T-helper 1 cell treated with Interleukin-12 subunit alpha and Interleukin-12 subunit beta and Interleukin-4 antibody, amounts not matched to agents 30 μg/mL and 1 μg/mL, for 36 hours (primary cell): Measurements from ENCODE around the gene THRB.
"Not testable (repeated sequence)": the region's sequence is repeated elsewhere in the genome, so short reads cannot be mapped to it uniquely, and the experiment has no call there.

Experiments used
- H3K27ac Mint-ChIP-seq: one replicate; pipeline ENCODE4 v1.8.0; 2021; ENCODE audit warnings: mild to moderate bottlenecking, mixed read lengths
- H3K27me3 Mint-ChIP-seq: one replicate; pipeline ENCODE4 v1.8.0; 2021; ENCODE audit warnings: low read depth, mixed read lengths
- H3K36me3 Mint-ChIP-seq: one replicate; pipeline ENCODE4 v1.8.0; 2021; ENCODE audit warnings: low read depth, mixed read lengths
- H3K4me1 Mint-ChIP-seq: one replicate; pipeline ENCODE4 v1.8.0; 2021; ENCODE audit warnings: low read depth, mixed read lengths
- H3K4me3 Mint-ChIP-seq: one replicate; pipeline ENCODE4 v1.8.0; 2021; ENCODE audit warnings: mild to moderate bottlenecking, moderate library complexity, mixed read lengths
- H3K9me3 Mint-ChIP-seq: one replicate; pipeline ENCODE4 v1.8.0; 2021; ENCODE audit warnings: mixed read lengths

Gene THRB

GRCh38 chr3:24401811-24402185, 92.9 kb downstream of the THRB start:
- Mint-ChIP-seq H3K27me3 (no peaks in the 10 kb centered on the region), H3K4me1 (no peaks in the 10 kb centered on the region), H3K9me3 (no peaks in the 10 kb centered on the region), H3K36me3 (no peaks in the 10 kb centered on the region), H3K27ac (no peak overlapping the region), H3K4me3 (no peak overlapping the region)

- Mint-ChIP-seq H3K4me3 (no peak overlapping the region), H3K27me3 (no peaks in the 10 kb centered on the region), H3K4me1 (no peaks in the 10 kb centered on the region), H3K27ac (no peak overlapping the region), H3K9me3 (no peaks in the 10 kb centered on the region), H3K36me3 (no peaks in the 10 kb centered on the region)
Observed at GRCh38 chr3:24401090-24401810, 93.4 kb downstream of the THRB start.

- Mint-ChIP-seq H3K27ac (no peak overlapping the region), H3K4me3 (no peak overlapping the region), H3K36me3 (no peaks in the 10 kb centered on the region), H3K4me1 (no peaks in the 10 kb centered on the region), H3K27me3 (no peaks in the 10 kb centered on the region), H3K9me3 (no peaks in the 10 kb centered on the region)
Observed at GRCh38 chr3:24400450-24400849, 94.2 kb downstream of the THRB start.

- H3K27ac Mint-ChIP-seq, result no peak overlapping the region
- H3K4me1 Mint-ChIP-seq, result no peaks in the 10 kb centered on the region
- no peaks in the 10 kb centered on the region for H3K36me3 Mint-ChIP-seq
- H3K9me3 Mint-ChIP-seq, result no peaks in the 10 kb centered on the region
- H3K27me3 Mint-ChIP-seq, result no peaks in the 10 kb centered on the region
- H3K4me3 Mint-ChIP-seq, result no peak overlapping the region
Observed at GRCh38 chr3:24400015-24400414, 94.6 kb downstream of the THRB start.

- H3K9me3 Mint-ChIP-seq, result no peaks in the 10 kb centered on the region
- no peaks in the 10 kb centered on the region for H3K27me3 Mint-ChIP-seq
- no peaks in the 10 kb centered on the region for H3K36me3 Mint-ChIP-seq
- H3K4me1 Mint-ChIP-seq, result no peaks in the 10 kb centered on the region
- no peak overlapping the region for H3K4me3 Mint-ChIP-seq
- H3K27ac Mint-ChIP-seq, result no peak overlapping the region
Observed at GRCh38 chr3:24399614-24400013, 95.0 kb downstream of the THRB start.

- H3K36me3 Mint-ChIP-seq, H3K27ac Mint-ChIP-seq, H3K4me1 Mint-ChIP-seq, H3K4me3 Mint-ChIP-seq, H3K27me3 Mint-ChIP-seq, H3K9me3 Mint-ChIP-seq: not testable (repeated sequence)
Observed at GRCh38 chr3:24398712-24399111, 95.9 kb downstream of the THRB start.

- Mint-ChIP-seq H3K27ac (no peak overlapping the region), H3K27me3 (no peaks in the 10 kb centered on the region), H3K9me3 (no peaks in the 10 kb centered on the region), H3K4me1 (no peaks in the 10 kb centered on the region), H3K4me3 (no peak overlapping the region), H3K36me3 (no peaks in the 10 kb centered on the region)
Observed at GRCh38 chr3:24396338-24396737, 98.3 kb downstream of the THRB start.

GRCh38 chr3:24394754-24395153, 99.9 kb downstream of the THRB start:
- Mint-ChIP-seq H3K27me3 (no peaks in the 10 kb centered on the region), H3K4me1 (no peaks in the 10 kb centered on the region), H3K27ac (no peak overlapping the region), H3K36me3 (no peaks in the 10 kb centered on the region), H3K9me3 (no peaks in the 10 kb centered on the region), H3K4me3 (no peak overlapping the region)

- no peaks in the 10 kb centered on the region for H3K36me3 Mint-ChIP-seq
- H3K9me3 Mint-ChIP-seq, result no peaks in the 10 kb centered on the region
Observed at GRCh38 chr3:24393316-24393715, 101.3 kb downstream of the THRB start.

GRCh38 chr3:24390169-24391130, 104.2 kb downstream of the THRB start:
- Mint-ChIP-seq H3K36me3 (no peaks in the 10 kb centered on the region), H3K27me3 (no peaks in the 10 kb centered on the region), H3K9me3 (no peaks in the 10 kb centered on the region), H3K27ac (no peak overlapping the region), H3K4me1 (no peaks in the 10 kb centered on the region), H3K4me3 (no peak overlapping the region)

More at GRCh38 chr3:24393316-24393715, 101.3 kb downstream of the THRB start:
- H3K27me3 Mint-ChIP-seq, result no peaks in the 10 kb centered on the region
- H3K4me1 Mint-ChIP-seq, result no peaks in the 10 kb centered on the region
- H3K4me3 Mint-ChIP-seq, result no peak overlapping the region
- no peak overlapping the region for H3K27ac Mint-ChIP-seq

- no peaks in the 10 kb centered on the region for H3K27me3 Mint-ChIP-seq
- H3K36me3 Mint-ChIP-seq, result no peaks in the 10 kb centered on the region
- H3K9me3 Mint-ChIP-seq, result no peaks in the 10 kb centered on the region
- H3K4me1 Mint-ChIP-seq, result no peaks in the 10 kb centered on the region
- H3K27ac Mint-ChIP-seq, result no peak overlapping the region
- no peak overlapping the region for H3K4me3 Mint-ChIP-seq
Observed at GRCh38 chr3:24389108-24390090, 105.3 kb downstream of the THRB start.

- H3K4me1 Mint-ChIP-seq, result no peaks in the 10 kb centered on the region
- no peak overlapping the region for H3K27ac Mint-ChIP-seq
- H3K4me3 Mint-ChIP-seq, result no peak overlapping the region
- H3K27me3 Mint-ChIP-seq, result no peaks in the 10 kb centered on the region
- no peaks in the 10 kb centered on the region for H3K36me3 Mint-ChIP-seq
- H3K9me3 Mint-ChIP-seq, result no peaks in the 10 kb centered on the region
Observed at GRCh38 chr3:24388611-24389010, 106.0 kb downstream of the THRB start.

- Mint-ChIP-seq H3K36me3 (no peaks in the 10 kb centered on the region), H3K4me3 (no peak overlapping the region), H3K9me3 (no peaks in the 10 kb centered on the region)
Observed at GRCh38 chr3:24388159-24388558, 106.5 kb downstream of the THRB start.

GRCh38 chr3:24387493-24387892, 107.2 kb downstream of the THRB start:
- Mint-ChIP-seq H3K4me3 (no peak overlapping the region), H3K4me1 (no peaks in the 10 kb centered on the region), H3K9me3 (no peaks in the 10 kb centered on the region), H3K27me3 (no peaks in the 10 kb centered on the region), H3K36me3 (no peaks in the 10 kb centered on the region), H3K27ac (no peak overlapping the region)

More at GRCh38 chr3:24388159-24388558, 106.5 kb downstream of the THRB start:
- H3K27ac Mint-ChIP-seq, result no peak overlapping the region
- H3K4me1 Mint-ChIP-seq, result no peaks in the 10 kb centered on the region
- no peaks in the 10 kb centered on the region for H3K27me3 Mint-ChIP-seq
